K562 (cell line): Measurements from ENCODE around the gene ALDH3B2. TPM values are rescaled to one million over a fixed set of nuclear protein-coding genes. Genes with fewer than 3 reads are reported as not detected.

Source experiments
- ATAC-seq: fragments of 200-7000 bp; cut with Tn5 transposase; 3 replicates; pipeline ENCODE4 v1.9.1; 2020; ENCODE audit warnings: moderate library complexity
- BruUV-seq: library from RNA; stranded (reverse); fragments of 400-500 nt; replicated peaks from 2 replicates; lab custom pipeline; 2021; lab: Mats Ljungman, UMichigan
- CTCF ChIA-PET: fragments of 300-600 bp; formaldehyde crosslinking; extraction: SDS; loops from one replicate; lab custom pipeline; 2021; ENCODE audit warnings: low intra/inter-chr PET ratio; lab: Yijun Ruan, JAX
- POLR2A ChIA-PET: fragments of 300-600, 350-650 bp; sonication (Branson Sonifier 250); formaldehyde crosslinking; extraction: SDS; loops from one replicate; lab custom pipeline; 2021; ENCODE audit warnings: antibody characterized with exemption, inconsistent platforms; lab: Yijun Ruan, JAX
- DNase-seq, 4 experiments: peaks; one replicate each; pipeline versions ENCODE4 v3.0.0 to v3.0.0-alpha.2; 2011 to 2018; ENCODE audit warnings: low spot score in 3 of 4, mixed read lengths in 3 of 4; ENCODE audit errors: extremely low read depth in 1 of 4
- FAIRE-seq: peaks from 2 replicates; lab custom pipeline; 2011; peaks lifted over from hg19 to GRCh38; lab: Jason Lieb, UNC
- H2AFZ ChIP-seq: 2 replicates; pipeline ENCODE4 v1.6.0; 2011; ENCODE audit warnings: low read depth, low read length, control low read depth, inconsistent platforms
- H3K27ac ChIP-seq: fragments of 200-600 bp; 3 replicates; pipeline ENCODE4 v1.8.0; 2011; ENCODE audit warnings: low read depth, mild to moderate bottlenecking, control low read depth, inconsistent platforms, low read length, moderate library complexity, mixed read lengths; ENCODE audit errors: extremely low read depth
- H3K27me3 ChIP-seq, 2 experiments: fragments of 300-600 bp in 1 of 2; 2 replicates in 1 of 2; 3 replicates in 1 of 2; pipeline versions ENCODE4 v1.6.0 to v1.8.0; 2011; ENCODE audit warnings: inconsistent platforms in 2 of 2, low read length in 2 of 2, mild to moderate bottlenecking in 1 of 2, mixed read lengths in 1 of 2, moderate library complexity in 1 of 2; ENCODE audit not compliant: control insufficient read depth in 2 of 2, insufficient read depth in 2 of 2
- H3K36me3 ChIP-seq: fragments of 300-600 bp; 3 replicates; pipeline ENCODE4 v1.8.0; 2011; ENCODE audit warnings: mild to moderate bottlenecking, low read length, inconsistent platforms; ENCODE audit not compliant: control insufficient read depth, insufficient read depth
- H3K4me1 ChIP-seq, 2 experiments: fragments of 200-600 bp in 1 of 2; replicated peaks in 1 of 2; 2 replicates in 1 of 2; 3 replicates in 1 of 2; pipeline versions ENCODE4 v1.5.1 to v1.8.0; 2011; ENCODE audit warnings: inconsistent platforms in 2 of 2, low read length in 2 of 2, mild to moderate bottlenecking in 1 of 2, mixed read lengths in 1 of 2, moderate library complexity in 1 of 2; ENCODE audit not compliant: control insufficient read depth in 2 of 2, insufficient read depth in 2 of 2
- H3K4me2 ChIP-seq: 2 replicates; pipeline ENCODE4 v1.6.1; 2011; ENCODE audit warnings: low read length, control low read depth, inconsistent platforms, mixed read lengths; ENCODE audit not compliant: insufficient read depth
- H3K4me3 ChIP-seq: fragments of 200-600 bp; sonication (generic), shearing (Covaris generic); 2 replicates; pipeline ENCODE4 v1.5.1; 2016; ENCODE audit warnings: control low read depth, inconsistent platforms
- H3K79me2 ChIP-seq: fragments of 200-600 bp; 3 replicates; pipeline ENCODE4 v1.8.0; 2011; ENCODE audit warnings: low read length, inconsistent platforms; ENCODE audit not compliant: control insufficient read depth, insufficient read depth
- H3K9ac ChIP-seq, 2 experiments: 2 replicates each; pipeline versions ENCODE4 v1.6.0 to v1.6.1; 2011; ENCODE audit warnings: low read depth in 2 of 2, low read length in 2 of 2, control low read depth in 1 of 2, inconsistent platforms in 1 of 2, mild to moderate bottlenecking in 1 of 2, mixed read lengths in 1 of 2; ENCODE audit not compliant: insufficient read depth in 1 of 2
- H3K9me1 ChIP-seq: one replicate; pipeline ENCODE4 v1.6.0; 2011; ENCODE audit warnings: inconsistent platforms, mild to moderate bottlenecking, low read length, moderate library complexity; ENCODE audit not compliant: control insufficient read depth, insufficient read depth
- H3K9me3 ChIP-seq: replicated peaks from 2 replicates; pipeline ENCODE4 v1.5.1; 2011; ENCODE audit warnings: low read depth, low read length, inconsistent platforms; ENCODE audit not compliant: control insufficient read depth, insufficient read depth
- H4K20me1 ChIP-seq: replicated peaks from 2 replicates; pipeline ENCODE4 v1.6.1; 2011; ENCODE audit warnings: low read length, inconsistent platforms, mixed read lengths; ENCODE audit not compliant: control insufficient read depth, insufficient read depth
- ADNP ChIP-seq: fragments of 200-800 bp; sonication (Bioruptor generic); IDR thresholded peaks from 2 replicates; pipeline ENCODE4 v1.6.1; 2016; ENCODE audit warnings: missing genetic modification characterization, missing compliant biosample characterization
- BCOR ChIP-seq: fragments of 450-650 bp; IDR thresholded peaks from 2 replicates; pipeline ENCODE4 v1.6.1; 2016
- BMI1 ChIP-seq: fragments of 150-350 bp; IDR thresholded peaks from 2 replicates; pipeline ENCODE4 v1.6.1; 2014; ENCODE audit warnings: low read length
- ETS1 ChIP-seq: conservative IDR thresholded peaks from 2 replicates; pipeline ENCODE4 v1.6.1; 2011; ENCODE audit warnings: low read depth, mild to moderate bottlenecking, low read length; ENCODE audit not compliant: control insufficient read depth
- FOXJ2 ChIP-seq: fragments of 200-800 bp; sonication (Bioruptor generic); IDR thresholded peaks from 2 replicates; pipeline ENCODE4 v1.6.1; 2016; ENCODE audit warnings: missing genetic modification characterization, missing compliant biosample characterization
- HDAC2 ChIP-seq: fragments of 450-650 bp; IDR thresholded peaks from 2 replicates; pipeline ENCODE4 v1.6.1; 2016; ENCODE audit warnings: mild to moderate bottlenecking
- HDAC8 ChIP-seq: fragments of 450-650 bp; IDR thresholded peaks from 2 replicates; pipeline ENCODE4 v1.6.1; 2016; ENCODE audit warnings: mild to moderate bottlenecking, missing genetic modification characterization, moderate library complexity, missing compliant biosample characterization
- KDM1A ChIP-seq, 2 experiments: fragments of 450-650 bp; IDR thresholded peaks; 2 replicates each; pipeline ENCODE4 v1.6.1; 2016; ENCODE audit warnings: mild to moderate bottlenecking in 2 of 2
- NFIC ChIP-seq: fragments of 450-650 bp; IDR thresholded peaks from 2 replicates; pipeline ENCODE4 v1.6.1; 2017; ENCODE audit warnings: mild to moderate bottlenecking, inconsistent platforms
- PTBP1 ChIP-seq: fragments of 200-400 bp; formaldehyde crosslinking; IDR thresholded peaks from 2 replicates; pipeline ENCODE4 v1.6.1; 2017; ENCODE audit warnings: low read depth, low read length
- RCOR1 ChIP-seq, 2 experiments: IDR thresholded peaks; 2 replicates each; pipeline ENCODE4 v1.6.1; 2012; ENCODE audit warnings: low read depth in 2 of 2, low read length in 2 of 2, borderline replicate concordance in 1 of 2, improper control_type of control experiment in 1 of 2
- SMARCA5 ChIP-seq: fragments of 450-650 bp; IDR thresholded peaks from 2 replicates; pipeline ENCODE4 v1.6.1; 2016
- SMC3 ChIP-seq: conservative IDR thresholded peaks from 2 replicates; pipeline ENCODE4 v1.6.1; 2011; ENCODE audit warnings: low read depth, low read length, improper control_type of control experiment; ENCODE audit not compliant: insufficient read depth
- ZBTB33 ChIP-seq: sonication (generic); formaldehyde crosslinking; IDR thresholded peaks from 2 replicates; pipeline ENCODE4 v1.8.1; 2023; ENCODE audit warnings: mild to moderate bottlenecking, missing genetic modification reagents
- ZBTB49 ChIP-seq: sonication (generic); formaldehyde crosslinking; IDR thresholded peaks from 2 replicates; pipeline ENCODE4 v1.8.0; 2022; ENCODE audit warnings: missing genetic modification reagents, mild to moderate bottlenecking, borderline replicate concordance
- ZKSCAN3 ChIP-seq: fragments of 250-450 bp; sonication (Bioruptor Pico); IDR thresholded peaks from 2 replicates; pipeline ENCODE4 v1.4.0; 2020
- WGBS: fragments of 100-300 bp; shearing (Covaris generic); methylation state at CpG from one replicate; pipeline ENCODE4 v1.1.6; 2016; ENCODE audit warnings: low coverage, mixed read lengths; ENCODE audit not compliant: insufficient coverage; ENCODE audit errors: missing lambda C conversion rate; 5-methylcytosine and 5-hydroxymethylcytosine counted together
- in situ Hi-C: fragments of 300-500 bp; cut with MboI; formaldehyde crosslinking; loops from 4 replicates; pipeline ENCODE4 v1.15.0; 2018; ENCODE audit warnings: inconsistent platforms, mixed read lengths
- intact Hi-C: fragments of 100-400 bp; cut with micrococcal nuclease; formaldehyde crosslinking; loops from 2 replicates; pipeline ENCODE4 v1.14.2; 2022
- polyA plus RNA-seq, 8 experiments: library from polyadenylated mRNA; depleted of rRNA in 4 of 8; stranded (reverse) in 5 of 8; unstranded in 3 of 8; fragments of >200 nt; fragmentation: Nextera tagmentation in 2 of 8; fragmentation: Illumina TruSeq in 1 of 8; extraction: Ambion mirVana in 2 of 8; extraction: Trizol in 1 of 8; gene quantifications; 2 replicates each; pipeline versions ENCODE4 v1.2.1 to v1.2.3, GENCODE V29; 2011 to 2014; ENCODE audit warnings: inconsistent platforms in 1 of 8, missing spikeins in 1 of 8
- total RNA-seq, 7 experiments: library from RNA; depleted of rRNA in 6 of 7; stranded (reverse); fragments of >200 nt in 6 of 7; fragmentation: Illumina TruSeq in 2 of 7; extraction: Trizol in 2 of 7; gene quantifications; 2 replicates each; pipeline versions ENCODE4 v1.2.1 to v1.2.3, GENCODE V29; 2011 to 2021; ENCODE audit warnings: low replicate concordance in 1 of 7

The ALDH3B2 gene
- total and polyA plus RNA-seq, 9 of the 15 experiments (the other 6 are each of a cell fraction or from before 2014, with no cell fraction given): not detected

- H3K4me1 ChIP-seq: peaks cover 10 to 67% of the 10 kb centered on the region in 2 experiments
- ChIA-PET CTCF (interaction anchor here (0.6 kb wide), 1 partner anchor 1698 kb away, joined by 3 read pairs; no protein-coding TSS in a partner anchor), POLR2A (interaction anchor here (0.6 to 0.8 kb wide), 3 partner anchors 20 to 191 kb away, joined by 3 to 4 read pairs (median 3); no protein-coding TSS in a partner anchor)
- no peak overlapping the region for H3K27ac ChIP-seq
- in situ Hi-C loops: no loop called here
- intact Hi-C loops: loop anchor here (5.0 kb wide), 1 partner anchor 65 kb away; no protein-coding TSS in a partner anchor
- peak overlapping the region in 1 of 2 experiments; percentile 70; a peak in 1 of 4 replicates for H3K9ac ChIP-seq
- WGBS: 64% methylated on average over 11 of the region's 12 CpGs
- no peak overlapping the region for H3K4me3 ChIP-seq
- no TSS peak for BruUV-seq
- no peaks in the 10 kb centered on the region for H3K9me3 ChIP-seq
- no peak overlapping the region for H2AFZ ChIP-seq
- no peaks in the 10 kb centered on the region for H3K27me3 ChIP-seq
- ATAC-seq (no peak), DNase-seq (no peak), FAIRE-seq (no peak)
- H3K4me2 ChIP-seq: no peak overlapping the region
- H3K36me3 ChIP-seq: peaks cover 9% of the 10 kb centered on the region; the same call in 1 of the 3 replicates
- H3K9me1 ChIP-seq: no peaks in the 10 kb centered on the region
- H4K20me1 ChIP-seq: no peaks in the 10 kb centered on the region
- no peaks in the 10 kb centered on the region for H3K79me2 ChIP-seq
- TF ChIP-seq NFIC: peak; percentile 48
- no peak for TF ChIP-seq HDAC8
- no peak for TF ChIP-seq ETS1
- no peak for TF ChIP-seq SMC3
- TF ChIP-seq HDAC2: peak; percentile 71; the same call in 1 of the 2 replicates
- TF ChIP-seq BMI1: no peak
- TF ChIP-seq KDM1A (IDR thresholded peaks at IDR 0.05): peak; percentile 34 to 78; a peak in 3 of 4 replicates
- peak; percentile 92 for TF ChIP-seq BCOR
- TF ChIP-seq ZKSCAN3 (CRISPR knock-in tag): no peak
- TF ChIP-seq FOXJ2 (tag): no peak
- peak in 1 of 2 experiments; percentile 46; a peak in 1 of 4 replicates for TF ChIP-seq RCOR1 (IDR thresholded peaks at IDR 0.05; ENCODE audit: borderline replicate concordance in 1 of 2, low read depth in 2 of 2, low read length in 2 of 2)
- TF ChIP-seq PTBP1: 0 out of 2 replicates have a peak, but pooled peaks have one; percentile 41
- TF ChIP-seq ZBTB33 (CRISPR knock-in tag): 0 out of 2 replicates have a peak, but pooled peaks have one; percentile 34
- peak; percentile 83 for TF ChIP-seq SMARCA5
- 0 out of 2 replicates have a peak, but pooled peaks have one; percentile 65 for TF ChIP-seq ADNP (tag)
- no peak for TF ChIP-seq ZBTB49
Observed at GRCh38 chr11:67632175-67632981, 42.0 kb downstream of the ALDH3B2 start.
